HepG2 (cell line): ENCODE results near the gene TRIM69. TPM values are rescaled to one million over a fixed set of nuclear protein-coding genes. Genes with fewer than 3 reads are reported as not detected.

ENCODE experiments used
- ATAC-seq: fragments of 200-7000 bp; cut with Tn5 transposase; 3 replicates; pipeline ENCODE4 v1.9.1; 2020; ENCODE audit warnings: mild to moderate bottlenecking, moderate library complexity
- BruUV-seq: library from RNA; stranded (reverse); fragments of 400-500 nt; replicated peaks from 2 replicates; lab custom pipeline; 2021; lab: Mats Ljungman, UMichigan
- CTCF ChIA-PET: fragments of 300-600 bp; formaldehyde crosslinking; extraction: SDS; loops from one replicate; lab custom pipeline; 2021; ENCODE audit warnings: low total read pairs, inconsistent platforms, low intra/inter-chr PET ratio; lab: Yijun Ruan, JAX
- POLR2A ChIA-PET: fragments of 350-600 bp; sonication (Branson Sonifier 250); formaldehyde crosslinking; loops from one replicate; lab custom pipeline; 2020; ENCODE audit warnings: antibody characterized with exemption, inconsistent platforms; lab: Yijun Ruan, JAX
- DNase-seq: peaks from one replicate; pipeline ENCODE4 v3.0.0-alpha.2; 2015; ENCODE audit warnings: low spot score
- FAIRE-seq: peaks from 3 replicates; lab custom pipeline; 2011; peaks lifted over from hg19 to GRCh38; lab: Jason Lieb, UNC
- H2AFZ ChIP-seq: one replicate; pipeline ENCODE4 v1.6.1; 2011; ENCODE audit warnings: low read length, inconsistent platforms
- H3K27ac ChIP-seq: fragments of 300-600 bp; 3 replicates; pipeline ENCODE4 v1.8.0; 2011; ENCODE audit warnings: mixed run types, mild to moderate bottlenecking, mixed read lengths, low read length, inconsistent platforms; ENCODE audit not compliant: insufficient read depth; ENCODE audit errors: extremely low read length
- H3K27me3 ChIP-seq, 2 experiments: fragments of 200-600 bp in 1 of 2; 2 replicates in 1 of 2; 3 replicates in 1 of 2; pipeline versions ENCODE4 v1.6.0 to v1.8.0; 2011; ENCODE audit warnings: low read length in 2 of 2, mild to moderate bottlenecking in 2 of 2, moderate library complexity in 2 of 2, inconsistent platforms in 1 of 2; ENCODE audit not compliant: insufficient read depth in 2 of 2, control insufficient read depth in 1 of 2
- H3K36me3 ChIP-seq, 2 experiments: fragments of 200-600 bp in 1 of 2; replicated peaks in 1 of 2; 2 replicates in 1 of 2; 3 replicates in 1 of 2; pipeline versions ENCODE4 v1.5.1 to v1.8.0; 2011; ENCODE audit warnings: low read length in 2 of 2, inconsistent platforms in 1 of 2; ENCODE audit not compliant: insufficient read depth in 2 of 2, control insufficient read depth in 1 of 2
- H3K4me1 ChIP-seq: 2 replicates; pipeline ENCODE4 v1.5.1; 2012; ENCODE audit warnings: low read length, inconsistent platforms; ENCODE audit not compliant: insufficient read depth
- H3K4me2 ChIP-seq: 2 replicates; pipeline ENCODE4 v1.6.0; 2011; ENCODE audit warnings: low read depth, low read length, inconsistent platforms
- H3K4me3 ChIP-seq, 3 experiments: fragments of 200-600 bp in 1 of 3; sonication (generic), shearing (Covaris generic) in 1 of 3; replicated peaks in 1 of 3; 2 replicates each; pipeline ENCODE4 v1.5.1; 2011 to 2016; ENCODE audit warnings: low read length in 3 of 3, inconsistent platforms in 2 of 3, low read depth in 2 of 3, mild to moderate bottlenecking in 2 of 3, control low read depth in 1 of 3, mixed read lengths in 1 of 3; ENCODE audit not compliant: insufficient read depth in 1 of 3
- H3K79me2 ChIP-seq: one replicate; pipeline ENCODE4 v1.6.1; 2011; ENCODE audit warnings: low read length, inconsistent platforms; ENCODE audit not compliant: insufficient read depth
- H3K9ac ChIP-seq: 2 replicates; pipeline ENCODE4 v1.6.0; 2011; ENCODE audit warnings: mild to moderate bottlenecking, low read depth, low read length, inconsistent platforms; ENCODE audit not compliant: insufficient read depth
- H3K9me3 ChIP-seq: 2 replicates; pipeline ENCODE4 v1.5.1; 2012; ENCODE audit warnings: mild to moderate bottlenecking, low read length
- H4K20me1 ChIP-seq: 2 replicates; pipeline ENCODE4 v1.6.0; 2011; ENCODE audit warnings: inconsistent platforms, mild to moderate bottlenecking, low read length, moderate library complexity; ENCODE audit not compliant: insufficient read depth
- BRCA1 ChIP-seq: sonication (generic); formaldehyde crosslinking; IDR thresholded peaks from 2 replicates; pipeline ENCODE4 v1.4.0; 2020; ENCODE audit warnings: missing genetic modification reagents
- CCDC6 ChIP-seq: sonication (generic); formaldehyde crosslinking; IDR thresholded peaks from 2 replicates; pipeline ENCODE4 v1.8.1; 2022; ENCODE audit warnings: mild to moderate bottlenecking, missing genetic modification reagents, moderate library complexity
- GATA4 ChIP-seq: sonication (generic); IDR thresholded peaks from 2 replicates; pipeline ENCODE4 v1.6.1; 2016; ENCODE audit warnings: antibody characterized with exemption, low read depth, borderline replicate concordance
- JUN ChIP-seq: sonication (generic); formaldehyde crosslinking; IDR thresholded peaks from 2 replicates; pipeline ENCODE4 v1.4.0; 2020; ENCODE audit warnings: mild to moderate bottlenecking, missing genetic modification reagents
- KDM4B ChIP-seq: sonication (generic); formaldehyde crosslinking; IDR thresholded peaks from 2 replicates; pipeline ENCODE4 v1.4.0; 2020; ENCODE audit warnings: missing genetic modification reagents
- MIER2 ChIP-seq: IDR thresholded peaks from 2 replicates; pipeline ENCODE4 v1.6.1; 2016; ENCODE audit warnings: missing biosample characterization, missing genetic modification reagents
- SALL2 ChIP-seq: sonication (generic); formaldehyde crosslinking; IDR thresholded peaks from 2 replicates; pipeline ENCODE4 v1.8.1; 2023; ENCODE audit warnings: mild to moderate bottlenecking, missing genetic modification reagents, inconsistent platforms
- SNAPC2 ChIP-seq: sonication (generic); formaldehyde crosslinking; IDR thresholded peaks from 2 replicates; pipeline ENCODE4 v1.8.1; 2022; ENCODE audit warnings: mild to moderate bottlenecking, missing genetic modification reagents
- ZNF232 ChIP-seq: sonication (generic); formaldehyde crosslinking; IDR thresholded peaks from 2 replicates; pipeline ENCODE4 v1.4.0; 2020; ENCODE audit warnings: missing genetic modification reagents, borderline replicate concordance
- ZNF274 ChIP-seq: sonication (generic); formaldehyde crosslinking; IDR thresholded peaks from 2 replicates; pipeline ENCODE4 v1.5.1; 2020; ENCODE audit warnings: mild to moderate bottlenecking, missing genetic modification reagents
- ZNF563 ChIP-seq: sonication (generic); formaldehyde crosslinking; IDR thresholded peaks from 2 replicates; pipeline ENCODE4 v1.8.0; 2022; ENCODE audit warnings: mild to moderate bottlenecking, moderate library complexity, missing genetic modification reagents
- ZNF891 ChIP-seq: sonication (generic); formaldehyde crosslinking; IDR thresholded peaks from 2 replicates; pipeline ENCODE4 v1.5.0; 2020; ENCODE audit warnings: mild to moderate bottlenecking, missing genetic modification reagents
- ZSCAN31 ChIP-seq: sonication (generic); formaldehyde crosslinking; IDR thresholded peaks from 2 replicates; pipeline ENCODE4 v1.5.0; 2020; ENCODE audit warnings: low read depth, mild to moderate bottlenecking, missing genetic modification reagents
- WGBS: methylation state at CpG from one replicate; pipeline ENCODE4 v1.1.6; 2017; ENCODE audit warnings: low lambda C conversion rate; 5-methylcytosine and 5-hydroxymethylcytosine counted together
- in situ Hi-C: cut with HindIII; loops from 2 replicates; pipeline ENCODE4 v1.10.0; 2017; ENCODE audit warnings: low pct_unique_long_range_greater_than_20kb; ENCODE audit not compliant: extremely low pct_ligation_motif_present
- intact Hi-C: fragments of 100-400 bp; cut with micrococcal nuclease; formaldehyde crosslinking; loops from one replicate; pipeline ENCODE4 v1.10.0; 2022; ENCODE audit not compliant: unreplicated experiment
- polyA plus RNA-seq, 8 experiments: library from polyadenylated mRNA; depleted of rRNA in 3 of 8; stranded (reverse) in 7 of 8; unstranded in 1 of 8; fragments of >200 nt; fragmentation: Illumina TruSeq in 4 of 8; extraction: Trizol in 4 of 8; gene quantifications; 2 replicates each; pipeline versions ENCODE4 v1.2.1 to v1.2.3, GENCODE V29; 2011 to 2016; ENCODE audit warnings: low read depth in 4 of 8, missing spikeins in 1 of 8, mixed read lengths in 1 of 8; ENCODE audit not compliant: insufficient read depth in 1 of 8
- total RNA-seq, 5 experiments: library from RNA; depleted of rRNA; stranded (reverse); fragments of >200 nt; fragmentation: Illumina TruSeq; extraction: Trizol; gene quantifications; 2 replicates each; pipeline ENCODE4 v1.2.3, GENCODE V29; 2016; ENCODE audit warnings: low read depth in 1 of 5
- TF ChIP-seq, protein P1 (sequence below): sonication (generic); formaldehyde crosslinking; conservative IDR thresholded peaks from 2 replicates; pipeline ENCODE4 v1.8.0; 2022; ENCODE audit warnings: low read depth, missing genetic modification reagents
- TF ChIP-seq, protein P2 (sequence below): sonication (generic); formaldehyde crosslinking; conservative IDR thresholded peaks from 2 replicates; pipeline ENCODE4 v1.4.0; 2020; ENCODE audit warnings: missing genetic modification reagents
- TF ChIP-seq, protein P3 (sequence below): sonication (generic); formaldehyde crosslinking; IDR thresholded peaks from 2 replicates; pipeline ENCODE4 v1.4.0; 2020; ENCODE audit warnings: missing genetic modification reagents

The TRIM69 gene
- total and polyA plus RNA-seq, 2 of the 13 experiments (the other 11 are each of a cell fraction or from before 2014, with no cell fraction given) = 2.6 to 3.2 TPM

DNA sequence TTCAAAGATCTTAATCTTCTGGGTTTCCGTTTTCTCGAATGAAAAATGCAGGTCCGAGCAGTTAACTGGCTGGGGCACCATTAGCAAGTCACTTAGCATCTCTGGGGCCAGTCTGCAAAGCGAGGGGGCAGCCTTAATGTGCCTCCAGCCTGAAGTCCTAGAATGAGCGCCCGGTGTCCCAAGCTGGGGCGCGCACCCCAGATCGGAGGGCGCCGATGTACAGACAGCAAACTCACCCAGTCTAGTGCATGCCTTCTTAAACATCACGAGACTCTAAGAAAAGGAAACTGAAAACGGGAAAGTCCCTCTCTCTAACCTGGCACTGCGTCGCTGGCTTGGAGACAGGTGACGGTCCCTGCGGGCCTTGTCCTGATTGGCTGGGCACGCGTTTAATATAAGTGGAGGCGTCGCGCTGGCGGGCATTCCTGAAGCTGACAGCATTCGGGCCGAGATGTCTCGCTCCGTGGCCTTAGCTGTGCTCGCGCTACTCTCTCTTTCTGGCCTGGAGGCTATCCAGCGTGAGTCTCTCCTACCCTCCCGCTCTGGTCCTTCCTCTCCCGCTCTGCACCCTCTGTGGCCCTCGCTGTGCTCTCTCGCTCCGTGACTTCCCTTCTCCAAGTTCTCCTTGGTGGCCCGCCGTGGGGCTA, 25.1 kb upstream of the TRIM69 start, which contains the start of the genes B2M and PATL2 (continued):
- TF ChIP-seq, protein P1, sequence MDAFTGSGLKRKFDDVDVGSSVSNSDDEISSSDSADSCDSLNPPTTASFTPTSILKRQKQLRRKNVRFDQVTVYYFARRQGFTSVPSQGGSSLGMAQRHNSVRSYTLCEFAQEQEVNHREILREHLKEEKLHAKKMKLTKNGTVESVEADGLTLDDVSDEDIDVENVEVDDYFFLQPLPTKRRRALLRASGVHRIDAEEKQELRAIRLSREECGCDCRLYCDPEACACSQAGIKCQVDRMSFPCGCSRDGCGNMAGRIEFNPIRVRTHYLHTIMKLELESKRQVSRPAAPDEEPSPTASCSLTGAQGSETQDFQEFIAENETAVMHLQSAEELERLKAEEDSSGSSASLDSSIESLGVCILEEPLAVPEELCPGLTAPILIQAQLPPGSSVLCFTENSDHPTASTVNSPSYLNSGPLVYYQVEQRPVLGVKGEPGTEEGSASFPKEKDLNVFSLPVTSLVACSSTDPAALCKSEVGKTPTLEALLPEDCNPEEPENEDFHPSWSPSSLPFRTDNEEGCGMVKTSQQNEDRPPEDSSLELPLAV (CRISPR knock-in tag) = no peak
- TF ChIP-seq SNAPC2 = peak; percentile 96; the same call in 1 of the 2 replicates

DNA sequence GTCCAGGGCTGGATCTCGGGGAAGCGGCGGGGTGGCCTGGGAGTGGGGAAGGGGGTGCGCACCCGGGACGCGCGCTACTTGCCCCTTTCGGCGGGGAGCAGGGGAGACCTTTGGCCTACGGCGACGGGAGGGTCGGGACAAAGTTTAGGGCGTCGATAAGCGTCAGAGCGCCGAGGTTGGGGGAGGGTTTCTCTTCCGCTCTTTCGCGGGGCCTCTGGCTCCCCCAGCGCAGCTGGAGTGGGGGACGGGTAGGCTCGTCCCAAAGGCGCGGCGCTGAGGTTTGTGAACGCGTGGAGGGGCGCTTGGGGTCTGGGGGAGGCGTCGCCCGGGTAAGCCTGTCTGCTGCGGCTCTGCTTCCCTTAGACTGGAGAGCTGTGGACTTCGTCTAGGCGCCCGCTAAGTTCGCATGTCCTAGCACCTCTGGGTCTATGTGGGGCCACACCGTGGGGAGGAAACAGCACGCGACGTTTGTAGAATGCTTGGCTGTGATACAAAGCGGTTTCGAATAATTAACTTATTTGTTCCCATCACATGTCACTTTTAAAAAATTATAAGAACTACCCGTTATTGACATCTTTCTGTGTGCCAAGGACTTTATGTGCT, 24.5 kb upstream of the TRIM69 start:
- Histone ChIP-seq H3K27me3 (no peaks in the 10 kb centered on the region; a peak in 1 of 5 replicates), H3K27ac (peak overlapping the region; percentile 96), H4K20me1 (peaks cover 17% of the 10 kb centered on the region; the same call in 1 of the 2 replicates), H3K9ac (peak overlapping the region; percentile 94), H2AFZ (no peak overlapping the region), H3K4me3 (peak overlapping the region; percentile 85 to 99 (median 96)), H3K36me3 (peaks cover 7 to 21% of the 10 kb centered on the region in 2 experiments), H3K9me3 (no peaks in the 10 kb centered on the region), H3K4me2 (peak overlapping the region; percentile 88), H3K79me2 (peaks cover 39% of the 10 kb centered on the region), H3K4me1 (peaks cover 33% of the 10 kb centered on the region)
- in situ Hi-C loops = no loop called here
- CTCF ChIA-PET = no interaction called here
- under 1% methylated on average over 12 of the region's 46 CpGs for WGBS
- intact Hi-C loops = loop anchor here (1.0 to 2.0 kb wide), 3 partner anchors 17 to 49 kb away; partner anchors contain the start of gene SPG11
- peak; percentile 74 for ATAC-seq
- DNase-seq = no peak
- no peak for FAIRE-seq
- POLR2A ChIA-PET = interaction anchor here (0.6 to 6.6 kb wide), 17 partner anchors 9 to 376 kb away, joined by 3 to 157 read pairs (median 4); partner anchors contain the start of genes EIF3J, SPG11 and TRIM69
- TSS peak; percentile 72 for BruUV-seq
- TF ChIP-seq CCDC6 (CRISPR knock-in tag) (peak; percentile 79), SALL2 (CRISPR knock-in tag) (no peak), BRCA1 (CRISPR knock-in tag) (no peak), ZNF563 (CRISPR knock-in tag) (0 out of 2 replicates have a peak, but pooled peaks have one; percentile 12), ZNF232 (no peak), GATA4 (no peak), ZNF891 (CRISPR knock-in tag) (0 out of 2 replicates have a peak, but pooled peaks have one; percentile 8), JUN (CRISPR knock-in tag) (no peak), KDM4B (CRISPR knock-in tag) (0 out of 2 replicates have a peak, but pooled peaks have one; percentile 2), MIER2 (no peak), ZNF274 (CRISPR knock-in tag) (peak; percentile 21; the same call in 1 of the 2 replicates), ZSCAN31 (CRISPR knock-in tag) (0 out of 2 replicates have a peak, but pooled peaks have one; percentile 63)
- TF ChIP-seq, protein P2, sequence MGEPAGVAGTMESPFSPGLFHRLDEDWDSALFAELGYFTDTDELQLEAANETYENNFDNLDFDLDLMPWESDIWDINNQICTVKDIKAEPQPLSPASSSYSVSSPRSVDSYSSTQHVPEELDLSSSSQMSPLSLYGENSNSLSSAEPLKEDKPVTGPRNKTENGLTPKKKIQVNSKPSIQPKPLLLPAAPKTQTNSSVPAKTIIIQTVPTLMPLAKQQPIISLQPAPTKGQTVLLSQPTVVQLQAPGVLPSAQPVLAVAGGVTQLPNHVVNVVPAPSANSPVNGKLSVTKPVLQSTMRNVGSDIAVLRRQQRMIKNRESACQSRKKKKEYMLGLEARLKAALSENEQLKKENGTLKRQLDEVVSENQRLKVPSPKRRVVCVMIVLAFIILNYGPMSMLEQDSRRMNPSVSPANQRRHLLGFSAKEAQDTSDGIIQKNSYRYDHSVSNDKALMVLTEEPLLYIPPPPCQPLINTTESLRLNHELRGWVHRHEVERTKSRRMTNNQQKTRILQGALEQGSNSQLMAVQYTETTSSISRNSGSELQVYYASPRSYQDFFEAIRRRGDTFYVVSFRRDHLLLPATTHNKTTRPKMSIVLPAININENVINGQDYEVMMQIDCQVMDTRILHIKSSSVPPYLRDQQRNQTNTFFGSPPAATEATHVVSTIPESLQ (CRISPR knock-in tag) = no peak
- TF ChIP-seq, protein P3, sequence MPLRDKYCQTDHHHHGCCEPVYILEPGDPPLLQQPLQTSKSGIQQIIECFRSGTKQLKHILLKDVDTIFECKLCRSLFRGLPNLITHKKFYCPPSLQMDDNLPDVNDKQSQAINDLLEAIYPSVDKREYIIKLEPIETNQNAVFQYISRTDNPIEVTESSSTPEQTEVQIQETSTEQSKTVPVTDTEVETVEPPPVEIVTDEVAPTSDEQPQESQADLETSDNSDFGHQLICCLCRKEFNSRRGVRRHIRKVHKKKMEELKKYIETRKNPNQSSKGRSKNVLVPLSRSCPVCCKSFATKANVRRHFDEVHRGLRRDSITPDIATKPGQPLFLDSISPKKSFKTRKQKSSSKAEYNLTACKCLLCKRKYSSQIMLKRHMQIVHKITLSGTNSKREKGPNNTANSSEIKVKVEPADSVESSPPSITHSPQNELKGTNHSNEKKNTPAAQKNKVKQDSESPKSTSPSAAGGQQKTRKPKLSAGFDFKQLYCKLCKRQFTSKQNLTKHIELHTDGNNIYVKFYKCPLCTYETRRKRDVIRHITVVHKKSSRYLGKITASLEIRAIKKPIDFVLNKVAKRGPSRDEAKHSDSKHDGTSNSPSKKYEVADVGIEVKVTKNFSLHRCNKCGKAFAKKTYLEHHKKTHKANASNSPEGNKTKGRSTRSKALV (CRISPR knock-in tag) = no peak
